H1 (cell line): ENCODE data around the gene LSM3. TPM values are rescaled to one million over a fixed set of nuclear protein-coding genes. Genes with fewer than 3 reads are reported as not detected.
A peak's percentile ranks its signal among the peaks of the same experiment; 100 is the strongest.

Experiments used
- CTCF ChIA-PET: fragments of 300-600 bp; sonication (Branson Sonifier 250); formaldehyde crosslinking; loops from one replicate; lab custom pipeline; 2021; ENCODE audit not compliant: partially characterized antibody; lab: Charles Lee
- POLR2A ChIA-PET: fragments of 300-600 bp; sonication (Branson Sonifier 250); formaldehyde crosslinking; loops from one replicate; lab custom pipeline; 2021; ENCODE audit warnings: inconsistent platforms; ENCODE audit not compliant: partially characterized antibody; lab: Charles Lee
- DNase-seq, 2 experiments: peaks; one replicate each; pipeline versions ENCODE4 v3.0.0 to v3.0.0-alpha.2; 2010 to 2022; ENCODE audit warnings: low spot score in 2 of 2, low read depth in 1 of 2, mixed read lengths in 1 of 2
- FAIRE-seq: peaks from 2 replicates; lab custom pipeline; 2011; peaks lifted over from hg19 to GRCh38; lab: Jason Lieb, UNC
- H2AFZ ChIP-seq: 2 replicates; pipeline ENCODE4 v1.8.1; 2012; ENCODE audit warnings: low read length, inconsistent platforms
- H2AK5ac ChIP-seq: 2 replicates; pipeline ENCODE4 v1.6.1; 2013; ENCODE audit warnings: low read depth, low read length
- H2BK120ac ChIP-seq: replicated peaks from 2 replicates; pipeline ENCODE3; 2013; ENCODE audit warnings: low read depth, low read length, inconsistent platforms
- H2BK12ac ChIP-seq: 2 replicates; pipeline ENCODE4 v1.6.1; 2013; ENCODE audit warnings: low read depth, low read length
- H2BK15ac ChIP-seq: 2 replicates; pipeline ENCODE4 v1.6.1; 2013; ENCODE audit warnings: low read length
- H2BK20ac ChIP-seq: 2 replicates; pipeline ENCODE4 v1.6.1; 2013; ENCODE audit warnings: low read length
- H2BK5ac ChIP-seq: 2 replicates; pipeline ENCODE4 v1.6.1; 2013; ENCODE audit warnings: low read depth, low read length
- H3K14ac ChIP-seq: 2 replicates; pipeline ENCODE4 v1.6.1; 2013; ENCODE audit warnings: inconsistent platforms; ENCODE audit not compliant: insufficient read length
- H3K18ac ChIP-seq: 2 replicates; pipeline ENCODE4 v1.6.1; 2013; ENCODE audit warnings: low read length; ENCODE audit errors: extremely low read depth
- H3K23ac ChIP-seq: 2 replicates; pipeline ENCODE4 v1.6.1; 2013; ENCODE audit warnings: inconsistent platforms; ENCODE audit not compliant: insufficient read length
- H3K23me2 ChIP-seq: 2 replicates; pipeline ENCODE4 v1.6.1; 2013; ENCODE audit warnings: low read depth, low read length
- H3K27ac ChIP-seq: 2 replicates; pipeline ENCODE4 v1.6.1; 2011; ENCODE audit warnings: low read depth, low read length, inconsistent platforms
- H3K27me3 ChIP-seq, 4 experiments: replicated peaks in 1 of 4; 1 replicate in 1 of 4; 2 replicates in 3 of 4; pipeline versions ENCODE4 v1.6.1 to v1.8.1; 2011 to 2013; ENCODE audit warnings: low read length in 3 of 4, mild to moderate bottlenecking in 3 of 4, inconsistent platforms in 2 of 4, mixed read lengths in 2 of 4, moderate library complexity in 1 of 4; ENCODE audit not compliant: control insufficient read depth in 3 of 4, insufficient read depth in 3 of 4; ENCODE audit errors: extremely low read depth in 1 of 4
- H3K36me3 ChIP-seq, 4 experiments: 2 replicates each; pipeline versions ENCODE4 v1.6.1 to v1.8.1; 2011 to 2013; ENCODE audit warnings: mild to moderate bottlenecking in 4 of 4, low read length in 3 of 4, moderate library complexity in 2 of 4, control low read depth in 1 of 4, inconsistent platforms in 1 of 4; ENCODE audit not compliant: insufficient read depth in 4 of 4, control insufficient read depth in 2 of 4
- H3K4ac ChIP-seq: replicated peaks from 2 replicates; pipeline ENCODE3; 2013; ENCODE audit warnings: low read length, low read depth, mixed read lengths, inconsistent platforms; ENCODE audit not compliant: insufficient read length
- H3K4me1 ChIP-seq, 4 experiments: replicated peaks in 1 of 4; 1 replicate in 1 of 4; 2 replicates in 3 of 4; pipeline versions ENCODE4 v1.6.1 to v1.8.1; 2011 to 2013; ENCODE audit warnings: low read length in 3 of 4, inconsistent platforms in 2 of 4, mixed read lengths in 1 of 4; ENCODE audit not compliant: insufficient read depth in 4 of 4, control insufficient read depth in 3 of 4
- H3K4me2 ChIP-seq, 2 experiments: 2 replicates each; pipeline versions ENCODE4 v1.6.1 to v1.8.1; 2011 to 2013; ENCODE audit warnings: low read depth in 2 of 2, low read length in 2 of 2, control low read depth in 1 of 2, inconsistent platforms in 1 of 2, mild to moderate bottlenecking in 1 of 2; ENCODE audit not compliant: insufficient read depth in 1 of 2
- H3K4me3 ChIP-seq, 4 experiments: fragments of 200-600, 300-600 bp in 1 of 4; sonication (generic), shearing (Covaris generic), sonication (Bioruptor Twin) in 1 of 4; 2 replicates each; pipeline versions ENCODE4 v1.5.1 to v1.8.1; 2011 to 2016; ENCODE audit warnings: low read length in 4 of 4, low read depth in 3 of 4, control low read depth in 2 of 4, inconsistent platforms in 2 of 4, mild to moderate bottlenecking in 2 of 4, mixed read lengths in 1 of 4, moderate library complexity in 1 of 4; ENCODE audit not compliant: insufficient read depth in 2 of 4; ENCODE audit errors: extremely low read depth in 1 of 4
- H3K56ac ChIP-seq: replicated peaks from 2 replicates; pipeline ENCODE3; 2013; ENCODE audit warnings: low read depth, mild to moderate bottlenecking, mixed read lengths, low read length, inconsistent platforms; ENCODE audit not compliant: insufficient read length
- H3K79me1 ChIP-seq: 2 replicates; pipeline ENCODE4 v1.6.1; 2013; ENCODE audit warnings: low read depth, low read length, control low read depth
- H3K79me2 ChIP-seq, 2 experiments: 2 replicates each; pipeline versions ENCODE4 v1.6.1 to v1.8.1; 2012 to 2013; ENCODE audit warnings: low read length in 2 of 2, mild to moderate bottlenecking in 2 of 2, inconsistent platforms in 1 of 2; ENCODE audit not compliant: insufficient read depth in 2 of 2, control insufficient read depth in 1 of 2
- H3K9ac ChIP-seq, 4 experiments: replicated peaks in 1 of 4; 1 replicate in 1 of 4; 2 replicates in 3 of 4; pipeline versions ENCODE4 v1.6.1 to v1.8.1; 2011 to 2013; ENCODE audit warnings: low read depth in 3 of 4, low read length in 3 of 4, control low read depth in 2 of 4, mild to moderate bottlenecking in 2 of 4, moderate library complexity in 2 of 4, inconsistent platforms in 1 of 4; ENCODE audit errors: extremely low read depth in 1 of 4
- H3K9me3 ChIP-seq, 2 experiments: 2 replicates each; pipeline versions ENCODE4 v1.6.1 to v1.8.1; 2012 to 2013; ENCODE audit warnings: mild to moderate bottlenecking in 2 of 2, moderate library complexity in 2 of 2, control low read depth in 1 of 2, inconsistent platforms in 1 of 2, low read depth in 1 of 2, low read length in 1 of 2, mixed read lengths in 1 of 2; ENCODE audit not compliant: insufficient read depth in 2 of 2
- H4K20me1 ChIP-seq, 2 experiments: replicated peaks in 1 of 2; 2 replicates each; pipeline versions ENCODE3 to v1.8.1; 2011 to 2013; ENCODE audit warnings: inconsistent platforms in 2 of 2, low read length in 2 of 2, mild to moderate bottlenecking in 1 of 2; ENCODE audit not compliant: insufficient read depth in 2 of 2, control insufficient read depth in 1 of 2
- H4K5ac ChIP-seq: 2 replicates; pipeline ENCODE4 v1.6.1; 2013; ENCODE audit warnings: low read length, low read depth, mixed read lengths, inconsistent platforms; ENCODE audit not compliant: insufficient read length
- H4K8ac ChIP-seq: 2 replicates; pipeline ENCODE4 v1.8.0; 2013; ENCODE audit warnings: mild to moderate bottlenecking, moderate library complexity, low read length, inconsistent platforms; ENCODE audit not compliant: insufficient read depth; ENCODE audit errors: extremely low read depth
- H4K91ac ChIP-seq: replicated peaks from 2 replicates; pipeline ENCODE3; 2013; ENCODE audit warnings: low read length, mixed read lengths, inconsistent platforms; ENCODE audit not compliant: insufficient read length
- ATF2 ChIP-seq: IDR thresholded peaks from 2 replicates; pipeline ENCODE4 v1.6.1; 2012; ENCODE audit warnings: low read length, inconsistent platforms
- CHD2 ChIP-seq: IDR thresholded peaks from 2 replicates; pipeline ENCODE4 v1.6.1; 2012; ENCODE audit warnings: low read length, improper control_type of control experiment
- EZH2 ChIP-seq: fragments of 200-600 bp; sonication (generic); IDR thresholded peaks from 2 replicates; pipeline ENCODE4 v1.7.1; 2012; ENCODE audit warnings: low read depth, mild to moderate bottlenecking, moderate library complexity, low read length, inconsistent platforms; ENCODE audit not compliant: severe bottlenecking
- KDM1A ChIP-seq: fragments of 200-600, 300-600 bp; sonication (generic); IDR thresholded peaks from 2 replicates; pipeline ENCODE4 v1.7.1; 2016; ENCODE audit warnings: mild to moderate bottlenecking, low read length, borderline replicate concordance
- PHF8 ChIP-seq: fragments of 200-600 bp; sonication (generic); conservative IDR thresholded peaks from 2 replicates; pipeline ENCODE4 v1.7.1; 2012; ENCODE audit warnings: low read depth, mild to moderate bottlenecking, inconsistent platforms, low read length, moderate library complexity
- SIRT6 ChIP-seq: IDR thresholded peaks from one replicate; pipeline ENCODE4 v1.7.1; 2012; ENCODE audit warnings: low read length, inconsistent platforms
- TEAD4 ChIP-seq: IDR thresholded peaks from 2 replicates; pipeline ENCODE4 v1.6.1; 2012; ENCODE audit warnings: low read depth, low read length, inconsistent platforms, mixed read lengths
- WGBS, 2 experiments: shearing (Covaris generic) in 1 of 2; methylation state at CpG; one replicate each; pipeline versions ENCODE4 v1.1.6 to v1.1.7; 2013 to 2015; ENCODE audit warnings: low lambda C conversion rate in 2 of 2, mixed read lengths in 2 of 2, inconsistent platforms in 1 of 2, low coverage in 1 of 2, missing lambda C conversion rate in 1 of 2; ENCODE audit not compliant: insufficient replicate concordance in 2 of 2, insufficient coverage in 1 of 2, insufficient read length in 1 of 2; ENCODE audit errors: extremely low coverage in 1 of 2, missing lambda C conversion rate in 1 of 2; 5-methylcytosine and 5-hydroxymethylcytosine counted together
- polyA plus RNA-seq, 7 experiments: library from polyadenylated mRNA; depleted of rRNA in 3 of 7; stranded (reverse) in 5 of 7; unstranded in 2 of 7; fragments of >200 nt in 5 of 7; fragments of 200-250 nt in 2 of 7; gene quantifications; 1 replicate in 5 of 7; 2 replicates in 1 of 7; 4 replicates in 1 of 7; pipeline versions ENCODE4 v1.2.1 to v1.2.3, GENCODE V29; 2011 to 2013; ENCODE audit warnings: missing spikeins in 2 of 7, mixed read lengths in 2 of 7
- total RNA-seq: library from RNA; stranded (reverse); fragmentation: NEBNext Ultra II Directional; extraction: Animal tissue kit (Norgen Biotek cat#: 25700); gene quantifications from 2 replicates; pipeline ENCODE4 v1.2.1, GENCODE V29; 2021

LSM3 gene
- total and polyA plus RNA-seq, 2 of the 8 experiments (the other 6 are each of a cell fraction or from before 2014, with no cell fraction given) = 7.1 to 25.4 TPM

DNA sequence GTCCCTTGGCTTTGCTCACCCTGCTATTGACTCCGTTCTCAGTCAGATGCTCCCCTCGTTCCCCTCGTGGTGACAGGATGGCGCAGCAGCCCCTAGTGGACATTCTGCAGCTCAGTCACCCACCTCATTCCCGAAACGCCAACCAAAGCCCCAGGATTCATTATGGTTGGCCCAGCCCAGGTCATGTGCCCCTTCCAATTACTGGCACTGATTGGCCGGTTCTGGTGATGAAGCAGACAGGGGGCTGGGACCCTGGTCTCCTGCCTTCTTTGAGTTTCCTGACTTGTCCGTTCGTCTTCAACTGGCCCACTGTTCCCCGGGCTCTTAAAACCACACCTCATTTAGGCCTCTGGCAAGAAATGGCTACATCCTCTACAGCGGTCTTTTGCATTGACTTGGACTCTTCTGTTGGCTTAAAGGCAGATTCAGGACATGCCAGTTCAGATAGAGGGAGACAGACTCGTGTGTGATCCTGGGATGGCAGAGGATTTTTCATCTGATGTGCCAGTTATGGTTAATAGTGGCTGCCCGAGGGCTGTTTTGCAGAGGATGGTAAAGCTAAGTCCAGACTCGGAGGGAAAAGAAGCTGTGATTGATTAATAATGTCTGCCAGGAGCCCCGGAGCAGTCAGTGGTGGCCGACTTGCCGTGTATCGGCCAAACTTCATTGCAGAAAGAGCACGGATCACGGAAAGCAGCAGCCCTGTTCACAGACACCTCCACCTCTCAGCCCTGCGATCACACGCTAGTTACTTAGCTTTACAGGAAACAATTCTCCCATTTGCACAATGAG lies 37.8 kb downstream of the LSM3 start:
- H4K5ac ChIP-seq = peak overlapping the region; percentile 3
- TF ChIP-seq KDM1A (no peak), SIRT6 (no peak), EZH2 (no peak), ATF2 (peak; percentile 63; the same call in 1 of the 2 replicates), CHD2 (no peak), TEAD4 (peak; percentile 72; the same call in 1 of the 2 replicates), PHF8 (no peak)

More for the DNA sequence above, 37.8 kb downstream of the LSM3 start:
- H2BK15ac ChIP-seq = no peak overlapping the region
- no peaks in the 10 kb centered on the region for H3K27me3 ChIP-seq
- no peak overlapping the region for H3K56ac ChIP-seq
- no peaks in the 10 kb centered on the region for H3K79me2 ChIP-seq
- no peaks in the 10 kb centered on the region for H4K20me1 ChIP-seq
- H3K23ac ChIP-seq = no peak overlapping the region
- no peak overlapping the region for H4K91ac ChIP-seq
- H2BK120ac ChIP-seq = no peak overlapping the region
- no peaks in the 10 kb centered on the region for H3K36me3 ChIP-seq
- H3K23me2 ChIP-seq = no peaks in the 10 kb centered on the region
- peaks cover 0 to 2% (median 0%) of the 10 kb centered on the region in 4 experiments; a peak in 3 of 7 replicates for H3K4me1 ChIP-seq
- peak; percentile 57 for FAIRE-seq
- peak; percentile 64 to 86 for DNase-seq
- H2AK5ac ChIP-seq = no peak overlapping the region
- H3K4ac ChIP-seq = no peak overlapping the region
- H3K9me3 ChIP-seq = peaks cover 0 to 4% of the 10 kb centered on the region in 2 experiments; a peak in 1 of 4 replicates
- H3K4me2 ChIP-seq = peak overlapping the region; percentile 59 to 83
- no peak overlapping the region for H2BK12ac ChIP-seq
- ChIA-PET CTCF (interaction anchor here (0.6 to 11.1 kb wide), 14 partner anchors 7 to 704 kb away, joined by 3 to 157 read pairs (median 4); partner anchors contain the start of gene LSM3), POLR2A (interaction anchor here (0.6 to 2.4 kb wide), 12 partner anchors 10 to 322 kb away, joined by 3 to 12 read pairs (median 4); partner anchors contain the start of genes LSM3 and XPC)
- H3K18ac ChIP-seq = no peak overlapping the region; the same call in 1 of the 2 replicates
- H2AFZ ChIP-seq = peak overlapping the region; percentile 99
- H2BK20ac ChIP-seq = no peak overlapping the region
- H3K79me1 ChIP-seq = no peaks in the 10 kb centered on the region
- H2BK5ac ChIP-seq = 0 out of 2 replicates have a peak overlapping the region, but pooled peaks have one; percentile 11
- WGBS, 2 experiments = 41% methylated on average over 22 of the region's 22 CpGs; no CpG with 5 or more reads in 1 of the 2 experiments
- H3K14ac ChIP-seq = no peak overlapping the region
- H3K4me3 ChIP-seq = peak overlapping the region; percentile 25 to 57 (median 42); a peak in 7 of 8 replicates
- peak overlapping the region in 3 of 4 experiments; percentile 0 to 58 (median 20); a peak in 4 of 7 replicates for H3K9ac ChIP-seq
- peak overlapping the region; percentile 4; the same call in 1 of the 2 replicates for H3K27ac ChIP-seq
- H4K8ac ChIP-seq = no peak overlapping the region
